GM18526 (cell line): ENCODE measurements around the gene VRTN.

ENCODE experiments used
- POLR2A ChIP-seq: IDR thresholded peaks from 3 replicates; pipeline ENCODE4 v1.6.1; 2011; ENCODE audit not compliant: insufficient read length; ENCODE audit errors: extremely low read depth

The VRTN gene

DNA sequence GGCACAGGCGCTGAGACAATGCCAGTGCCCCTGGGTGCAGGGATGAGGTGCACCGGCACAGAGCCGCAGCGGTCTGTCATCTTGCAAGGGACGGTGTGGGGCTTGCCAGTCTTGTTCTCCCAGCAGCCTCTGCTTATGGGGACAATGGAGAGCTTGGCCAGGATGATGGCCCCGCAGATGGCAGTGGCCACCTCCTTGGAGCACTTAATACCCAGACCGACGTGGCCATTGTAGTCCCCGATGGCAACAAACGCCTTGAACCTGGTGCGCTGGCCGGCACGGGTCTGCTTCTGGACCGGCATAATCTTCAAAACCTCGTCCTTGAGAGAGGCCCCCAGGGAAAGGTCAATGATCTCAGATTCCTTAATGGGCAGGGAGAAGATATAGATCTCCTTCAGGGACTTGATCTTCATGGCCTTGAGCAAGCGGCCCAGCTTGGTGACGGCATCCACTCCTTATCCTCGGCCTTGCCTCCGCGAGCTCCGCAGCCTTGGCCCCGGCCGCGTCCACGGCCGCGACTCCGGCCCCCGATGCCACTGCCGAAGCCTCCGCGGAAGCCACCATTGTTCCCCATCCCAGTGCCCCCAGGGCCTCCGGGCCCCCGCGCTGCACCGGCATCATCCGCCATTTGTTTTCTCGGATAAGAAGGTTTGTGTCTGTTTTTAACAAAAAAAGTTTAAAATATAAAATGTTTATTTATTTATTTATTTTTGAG is 29.9 kb downstream of the VRTN start:
- no peak for TF ChIP-seq POLR2A

DNA sequence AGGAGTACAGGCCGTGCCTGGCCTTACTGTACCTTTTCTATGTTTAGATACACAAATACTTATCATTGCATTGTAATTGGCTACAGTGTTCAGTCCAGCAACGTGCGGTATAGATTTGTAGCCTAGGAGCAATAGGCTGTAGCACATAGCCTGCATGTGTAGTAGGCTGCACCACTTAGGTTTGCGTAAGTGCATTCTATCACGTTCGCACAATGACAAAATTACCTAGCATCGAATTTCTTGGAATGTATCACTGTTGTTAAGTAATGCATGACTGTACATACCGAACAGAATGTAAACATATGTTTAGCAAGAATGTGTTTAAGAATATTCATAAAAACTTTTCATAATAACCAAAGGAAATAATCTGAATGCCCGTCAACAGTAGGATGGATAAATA is 31.9 kb downstream of the VRTN start:
- no peak for TF ChIP-seq POLR2A

DNA sequence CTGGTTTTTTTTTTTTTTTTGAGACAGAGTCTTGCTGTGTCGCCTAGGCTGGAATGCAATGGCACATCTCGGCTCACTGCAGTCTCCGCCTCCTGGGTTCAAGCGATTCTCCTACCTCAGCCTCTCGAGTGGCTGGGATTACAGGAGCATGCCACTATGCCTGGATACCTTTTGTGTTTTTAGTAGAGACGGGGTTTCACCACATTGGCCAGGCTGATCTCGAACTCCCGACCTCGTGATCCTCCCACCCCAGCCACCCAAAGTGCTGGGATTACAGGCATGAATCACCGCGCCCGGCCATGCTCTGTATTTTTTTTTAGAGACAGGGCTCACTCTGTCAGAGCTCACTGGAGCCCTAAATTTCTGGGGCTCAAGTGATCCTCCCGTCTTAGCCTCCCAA is 32.6 kb downstream of the VRTN start:
- TF ChIP-seq POLR2A, result no peak

DNA sequence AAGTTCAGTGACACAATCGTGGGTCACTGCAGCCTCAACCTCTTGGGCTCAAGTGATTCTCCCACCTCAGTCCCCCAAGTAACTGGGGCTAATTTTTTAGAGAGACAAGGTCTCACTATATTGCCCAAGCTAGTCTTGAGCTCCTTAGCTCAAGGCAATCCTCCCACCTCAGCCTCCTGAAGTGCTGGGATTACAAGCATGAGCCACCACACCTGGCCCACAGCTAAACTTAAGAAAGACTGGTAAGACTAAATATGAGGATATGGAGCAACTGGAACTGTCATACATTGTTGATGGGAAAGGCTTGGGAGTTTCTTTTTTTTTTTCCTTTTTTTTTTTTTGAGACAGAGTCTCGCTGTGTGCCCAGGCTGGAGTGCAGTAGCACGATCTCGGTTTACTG is 34.0 kb downstream of the VRTN start:
- no peak for TF ChIP-seq POLR2A

DNA sequence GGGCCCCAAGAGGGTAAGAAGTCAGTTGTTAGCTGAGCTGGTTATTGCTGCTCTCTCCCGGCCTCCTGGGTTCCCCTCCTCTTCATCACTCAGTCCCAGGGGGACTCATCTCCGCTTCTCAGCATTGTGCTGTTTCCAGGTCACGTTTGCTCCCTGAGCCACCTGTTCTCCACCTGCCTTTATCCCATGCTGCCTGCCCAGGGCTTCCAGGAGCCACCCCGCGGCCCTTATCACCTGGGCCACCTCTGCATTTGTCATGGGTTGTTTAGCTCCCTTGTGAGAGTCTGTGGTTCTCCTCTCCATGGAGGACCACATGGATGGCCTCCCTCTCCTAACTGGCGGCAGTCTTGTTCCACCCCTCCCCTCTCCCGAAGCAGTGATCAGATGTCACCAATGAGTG is 41.7 kb downstream of the VRTN start:
- no peak for TF ChIP-seq POLR2A

DNA sequence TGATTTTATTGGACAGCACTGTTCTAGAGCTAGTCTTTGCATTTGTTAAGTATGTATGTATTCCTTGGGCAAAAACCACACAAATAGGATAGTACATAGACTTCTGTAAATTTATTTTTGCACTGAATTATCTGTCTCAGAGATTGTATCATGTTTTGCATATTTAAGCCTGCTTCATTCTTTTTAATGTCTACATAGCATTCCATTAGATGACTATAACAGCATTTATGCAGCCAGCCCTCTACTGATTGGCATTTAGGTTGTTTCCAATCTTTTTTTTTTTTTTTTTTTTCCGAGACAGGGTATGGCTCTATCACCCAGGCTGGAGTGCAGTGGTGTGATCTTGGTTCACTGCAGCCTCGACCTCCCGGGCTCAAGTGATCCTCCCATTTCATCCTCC is 43.2 kb downstream of the VRTN start:
- no peak for TF ChIP-seq POLR2A

DNA sequence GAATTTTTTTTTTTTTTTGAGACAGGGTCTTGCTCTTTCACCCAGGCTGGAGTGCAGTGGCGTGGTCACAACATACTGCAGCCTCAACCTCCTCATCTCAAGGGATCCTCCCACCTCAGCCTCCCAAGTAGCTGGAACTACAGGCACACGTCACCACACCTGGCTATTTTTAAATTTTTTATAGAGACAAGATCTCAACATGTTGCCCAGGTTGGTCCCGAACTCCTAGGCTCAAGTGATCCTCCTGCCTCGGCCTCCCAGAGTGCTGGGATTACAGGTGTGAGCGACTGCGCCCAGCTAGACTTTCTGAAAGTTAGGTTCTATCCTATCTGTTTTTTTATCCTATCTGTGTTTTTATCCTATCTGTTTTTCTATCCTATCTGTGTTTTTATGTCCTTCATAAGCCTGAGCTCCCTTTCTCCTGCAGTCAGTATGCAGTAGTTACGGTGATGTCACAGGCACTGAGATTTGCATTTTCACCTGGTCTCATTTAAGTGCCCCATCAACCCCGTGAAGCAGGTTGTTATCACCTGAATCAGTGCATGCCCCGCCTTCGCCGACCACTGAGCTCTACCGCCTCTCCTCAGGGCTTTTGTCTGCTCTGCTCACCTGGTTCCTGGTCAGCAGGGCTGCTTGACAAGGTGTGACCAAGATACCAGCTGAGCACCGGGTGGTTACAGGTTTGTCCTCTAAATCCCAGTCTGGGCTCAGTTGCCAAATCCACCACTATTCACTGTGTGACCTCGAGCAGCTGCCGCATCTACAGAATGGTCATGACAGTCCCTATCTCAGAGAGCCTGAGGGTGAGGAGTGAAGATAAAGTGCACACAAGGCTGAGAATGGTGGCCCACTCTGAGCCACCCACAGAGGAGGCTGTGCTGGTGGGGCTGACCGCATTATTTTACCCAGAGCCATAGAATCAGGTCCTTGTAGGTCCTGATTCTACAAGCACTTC is 44.6 kb downstream of the VRTN start:
- no peak for TF ChIP-seq POLR2A

DNA sequence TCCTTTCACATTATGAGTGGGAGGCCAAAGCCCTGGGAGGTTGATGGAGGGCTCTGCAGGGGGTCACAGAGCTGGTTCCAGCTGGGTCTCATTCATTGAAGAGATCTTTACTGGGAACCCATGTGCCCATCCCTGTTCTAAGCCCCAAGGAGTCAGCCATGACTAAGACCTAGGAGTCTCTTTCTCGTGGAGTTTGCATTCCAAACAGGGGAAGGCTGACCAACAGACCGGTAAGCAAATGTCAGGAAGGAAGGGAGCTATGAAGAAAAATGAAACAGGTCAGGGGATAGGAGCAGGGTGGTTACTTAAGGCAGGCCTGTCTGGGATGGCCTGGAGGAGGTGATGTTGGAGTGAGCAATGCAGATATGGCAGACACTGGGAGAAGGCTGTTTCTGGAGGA is 46.3 kb downstream of the VRTN start:
- TF ChIP-seq POLR2A, result no peak

DNA sequence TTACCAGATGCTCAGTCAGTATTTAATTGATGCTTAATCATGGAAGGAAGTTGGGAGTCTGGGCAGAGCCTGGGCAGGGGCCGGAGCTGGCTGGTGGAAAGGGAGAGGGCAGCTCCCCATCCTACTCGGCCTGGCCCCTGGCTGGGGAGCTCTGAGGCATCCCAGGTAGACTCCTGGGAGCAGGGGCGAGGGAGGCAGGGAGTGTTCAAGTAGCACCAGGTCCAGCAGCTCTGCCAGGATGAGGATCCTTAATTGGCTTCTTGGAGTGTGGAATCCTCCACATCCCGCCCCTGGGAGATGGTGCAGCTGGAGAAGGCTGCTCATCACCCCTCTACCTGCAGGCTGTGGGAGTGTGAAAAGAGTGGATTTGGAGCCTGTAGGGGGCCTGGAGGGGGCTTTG is 46.8 kb downstream of the VRTN start:
- TF ChIP-seq POLR2A, result no peak

DNA sequence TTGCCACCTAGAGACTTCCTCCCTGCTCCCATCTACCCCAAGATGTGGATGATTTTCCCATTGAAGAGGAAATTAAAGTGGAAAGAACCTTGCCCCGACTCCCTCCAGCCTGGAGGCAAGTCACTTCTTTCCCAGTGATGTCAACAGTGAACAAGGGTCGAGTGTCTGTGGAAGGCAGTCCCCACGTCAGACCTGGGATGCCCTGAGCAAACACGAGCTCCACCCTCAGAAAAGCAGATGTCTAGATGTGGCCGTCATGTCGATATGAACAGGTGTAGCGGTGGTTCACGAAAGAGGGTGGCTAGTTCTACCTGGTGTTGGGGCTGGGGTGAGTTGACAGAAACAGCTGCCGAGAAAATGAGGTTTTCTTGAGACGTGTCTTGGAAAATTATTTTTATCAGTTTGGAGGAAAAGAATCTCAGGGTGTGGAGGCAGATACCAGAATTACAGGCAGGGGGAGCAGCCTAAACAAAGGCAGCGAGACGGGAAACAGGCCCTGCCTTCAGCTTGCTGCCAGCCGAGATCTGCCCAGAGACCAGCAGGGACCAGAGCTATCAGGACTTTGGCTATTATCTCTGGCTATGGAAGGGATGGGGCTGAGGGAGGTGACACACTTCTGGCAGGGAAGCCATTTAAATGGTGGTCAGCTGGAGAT is 51.9 kb downstream of the VRTN start:
- no peak for TF ChIP-seq POLR2A

DNA sequence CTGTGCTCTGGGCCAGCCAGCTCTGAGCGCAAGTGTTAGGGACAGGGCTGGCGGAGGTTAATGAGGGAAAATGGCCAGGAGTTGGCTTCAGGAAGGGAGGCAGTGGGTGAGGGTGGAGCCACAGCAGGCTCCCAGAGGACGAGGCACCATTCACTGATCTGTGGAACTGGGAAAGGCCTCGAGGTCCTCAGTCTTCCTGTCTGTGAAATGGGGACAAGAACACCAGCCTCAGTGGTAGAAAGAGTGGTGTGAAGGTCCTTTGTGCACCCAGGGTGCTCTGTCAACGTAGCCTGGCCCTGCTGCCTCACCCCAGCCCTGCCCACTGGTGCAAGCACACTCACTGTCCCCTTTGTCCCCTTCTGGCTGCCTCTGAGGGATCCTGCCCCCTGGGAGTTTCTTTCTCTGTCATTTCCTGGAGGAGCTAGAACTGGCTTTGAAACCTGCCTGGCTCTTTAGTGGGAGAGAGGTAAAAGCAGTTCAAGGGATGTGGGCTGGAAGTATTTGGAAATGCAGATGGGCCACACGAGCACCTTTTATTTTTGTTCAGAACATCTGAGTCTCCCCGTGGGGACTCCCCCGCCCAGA is 52.7 kb downstream of the VRTN start:
- TF ChIP-seq POLR2A, result no peak

DNA sequence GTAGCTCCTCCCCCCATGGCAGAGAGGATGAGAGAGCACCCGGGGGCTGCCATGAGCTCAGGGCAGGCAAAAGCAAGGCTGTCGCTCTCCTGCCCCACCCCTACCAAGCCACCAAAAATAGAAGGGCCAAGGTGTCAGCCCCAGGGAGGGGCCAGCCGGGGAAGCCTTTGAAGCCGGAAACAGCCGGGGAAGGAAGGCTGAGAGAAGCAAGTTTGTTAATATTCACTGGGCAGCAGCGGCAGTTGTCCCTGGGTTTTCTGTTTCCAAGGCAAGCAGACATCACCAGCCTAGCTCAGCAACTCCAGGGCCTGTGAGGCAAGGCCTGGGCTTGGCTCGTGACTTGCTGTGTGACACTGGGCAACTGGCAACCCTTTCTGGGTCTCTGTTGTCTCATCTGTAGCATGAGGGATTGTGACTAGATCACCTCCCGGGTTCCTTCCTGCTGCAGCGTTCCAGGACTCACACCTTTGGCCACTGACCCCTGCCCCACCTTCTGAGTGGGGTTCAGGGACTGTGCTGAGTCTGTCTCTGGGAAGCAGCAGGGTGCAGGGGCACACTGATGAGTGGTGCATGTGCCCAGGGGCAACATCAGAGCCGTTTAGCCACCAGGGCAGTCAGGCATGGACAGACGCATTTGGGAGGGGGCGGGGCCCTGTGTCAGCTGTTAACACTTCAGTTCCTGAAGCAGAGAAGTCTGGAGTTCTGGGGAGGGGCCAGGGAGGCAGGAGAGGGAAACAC is 53.4 kb downstream of the VRTN start:
- peak; percentile 28 for TF ChIP-seq POLR2A

DNA sequence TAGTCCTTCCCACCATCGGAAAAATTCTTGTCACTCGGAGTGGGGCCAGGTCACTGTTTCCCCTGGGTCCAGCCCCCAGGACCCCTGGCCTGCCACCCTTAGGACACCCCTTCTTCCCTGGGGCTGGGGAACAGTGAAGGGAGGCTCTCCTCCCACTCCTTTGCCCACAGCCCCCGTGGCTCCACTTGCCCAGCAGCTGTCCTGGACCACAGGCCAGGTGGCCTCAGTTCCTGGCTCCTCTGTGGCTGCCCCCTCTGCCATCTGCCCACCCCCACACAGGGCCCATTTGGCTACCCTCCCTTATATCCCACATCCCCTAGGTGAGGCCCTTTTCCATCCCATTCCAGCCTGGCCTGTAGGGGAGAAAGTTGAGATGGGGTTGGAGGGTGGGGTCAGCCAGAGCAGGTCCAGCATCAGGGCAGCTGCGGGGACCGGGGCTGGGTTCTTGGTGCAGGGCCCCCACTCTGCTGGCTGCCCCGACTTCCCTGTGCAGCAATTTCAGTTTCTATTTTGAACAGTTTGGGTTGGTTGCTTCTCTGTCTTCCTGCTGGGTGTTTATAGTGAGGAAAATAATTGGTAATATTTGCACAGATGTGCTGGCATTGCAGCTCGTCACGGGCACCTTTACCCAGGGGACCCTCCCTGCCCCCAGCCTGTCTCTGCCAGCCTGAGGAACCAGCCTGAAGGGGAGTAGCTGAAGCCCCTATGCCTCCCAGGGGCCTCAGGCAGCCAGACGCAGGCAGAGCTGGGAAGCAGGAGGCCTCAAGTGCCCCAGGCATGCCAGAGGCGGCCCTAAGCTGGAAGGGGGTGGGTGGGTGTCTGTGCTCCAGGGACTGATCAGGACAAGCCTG is 54.4 kb downstream of the VRTN start:
- TF ChIP-seq POLR2A, result no peak

DNA sequence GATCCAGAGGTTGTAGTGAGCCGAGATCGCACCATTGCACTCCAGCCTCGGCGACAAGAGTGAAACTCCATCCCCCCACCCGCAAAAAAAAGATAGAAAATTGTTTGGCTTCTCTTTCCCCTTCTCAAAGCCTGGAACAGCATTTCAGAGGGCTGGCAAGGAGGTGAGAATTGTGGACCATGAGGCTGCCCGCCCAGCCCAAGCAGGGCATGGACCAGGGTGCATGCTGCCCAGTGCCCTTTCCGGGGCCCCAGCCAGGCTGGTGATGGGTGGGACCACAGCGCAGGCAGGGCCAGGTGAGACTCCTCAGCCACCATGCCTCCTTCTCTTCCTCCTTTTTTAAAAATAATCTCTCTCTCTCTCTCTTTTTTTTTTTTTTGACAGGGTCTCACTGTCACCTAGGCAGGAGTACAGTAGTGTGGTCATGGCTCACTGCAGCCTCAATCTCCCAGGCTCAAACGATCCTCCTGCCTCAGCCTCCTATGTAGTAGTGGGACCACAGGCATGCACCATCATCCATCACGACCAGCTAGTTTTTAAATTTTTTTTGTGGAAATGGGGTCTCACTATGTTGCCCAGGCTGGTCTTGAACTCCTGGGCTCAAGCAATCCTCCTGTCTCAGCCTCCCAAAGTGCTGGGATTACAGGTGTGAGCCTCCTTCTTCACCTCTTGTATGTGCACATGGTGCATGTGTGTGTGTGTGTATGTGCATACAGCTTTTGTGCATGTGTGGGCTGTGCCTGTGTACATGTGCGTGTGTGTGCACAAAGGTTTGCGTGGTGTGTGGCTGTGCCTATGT is 55.5 kb downstream of the VRTN start:
- TF ChIP-seq POLR2A, result no peak

DNA sequence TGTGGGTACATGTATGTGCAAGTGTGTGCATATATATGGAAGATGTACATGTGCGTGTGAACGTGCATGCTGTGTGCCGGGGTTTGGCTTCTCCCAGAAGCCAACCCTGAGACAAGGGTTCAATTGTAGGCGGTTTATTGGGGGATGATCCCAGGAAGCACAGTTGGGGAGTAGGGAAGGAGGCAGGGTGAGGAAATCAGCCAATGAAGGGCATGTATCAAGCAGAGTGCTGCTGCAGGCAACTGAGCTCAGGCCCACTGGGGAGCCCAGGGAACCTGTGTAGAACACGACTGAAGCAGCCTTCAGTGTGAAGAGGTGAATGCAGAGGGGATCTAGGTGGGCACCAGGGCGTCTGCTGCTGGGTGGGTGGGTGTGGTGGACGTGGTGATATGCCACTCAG is 56.2 kb downstream of the VRTN start:
- TF ChIP-seq POLR2A, result no peak
